D721Med (cell line): ENCODE measurements around the gene USP48.
"Not testable (repeated sequence)": the region's sequence is repeated elsewhere in the genome, so short reads cannot be mapped to it uniquely, and the experiment has no call there.

Source experiments
- DNase-seq: peaks from one replicate; pipeline ENCODE4 v3.0.0; 2011; ENCODE audit warnings: low spot score; ENCODE audit not compliant: insufficient read length
- FAIRE-seq: peaks from 2 replicates; lab custom pipeline; 2011; peaks lifted over from hg19 to GRCh38; lab: Jason Lieb, UNC
- TF ChIP-seq, protein P1 (sequence below): IDR thresholded peaks from 2 replicates; pipeline ENCODE4 v1.5.1; 2012; ENCODE audit warnings: mild to moderate bottlenecking, control low read depth; ENCODE audit not compliant: insufficient read depth; ENCODE audit errors: missing control alignments

USP48 gene

DNA sequence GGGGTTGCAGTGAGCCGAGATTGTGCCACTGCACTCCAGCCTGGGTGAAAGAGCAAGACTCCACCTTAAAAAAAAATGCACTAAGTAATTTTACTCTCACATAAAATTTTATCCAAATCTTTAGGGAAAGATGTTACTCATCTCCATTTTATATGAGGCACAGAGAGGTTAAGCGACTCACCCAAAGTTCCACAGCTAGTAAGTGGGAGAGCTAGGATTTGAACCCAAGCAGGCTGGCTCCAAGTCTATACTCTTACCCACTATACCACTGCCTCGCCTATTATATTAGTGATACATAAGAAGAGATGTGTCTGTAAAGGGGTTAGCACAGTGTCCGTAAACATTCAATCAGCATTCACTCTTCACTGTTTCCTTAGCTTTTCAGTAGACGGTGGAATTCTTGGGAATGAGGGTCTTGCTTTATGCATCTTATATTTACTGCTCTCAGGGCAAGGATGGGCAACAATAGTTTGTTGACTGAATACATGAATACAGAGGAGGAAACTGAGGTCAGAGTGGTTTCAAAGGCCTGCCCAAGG lies 44.3 kb upstream of the USP48 start:
- TF ChIP-seq, protein P1, sequence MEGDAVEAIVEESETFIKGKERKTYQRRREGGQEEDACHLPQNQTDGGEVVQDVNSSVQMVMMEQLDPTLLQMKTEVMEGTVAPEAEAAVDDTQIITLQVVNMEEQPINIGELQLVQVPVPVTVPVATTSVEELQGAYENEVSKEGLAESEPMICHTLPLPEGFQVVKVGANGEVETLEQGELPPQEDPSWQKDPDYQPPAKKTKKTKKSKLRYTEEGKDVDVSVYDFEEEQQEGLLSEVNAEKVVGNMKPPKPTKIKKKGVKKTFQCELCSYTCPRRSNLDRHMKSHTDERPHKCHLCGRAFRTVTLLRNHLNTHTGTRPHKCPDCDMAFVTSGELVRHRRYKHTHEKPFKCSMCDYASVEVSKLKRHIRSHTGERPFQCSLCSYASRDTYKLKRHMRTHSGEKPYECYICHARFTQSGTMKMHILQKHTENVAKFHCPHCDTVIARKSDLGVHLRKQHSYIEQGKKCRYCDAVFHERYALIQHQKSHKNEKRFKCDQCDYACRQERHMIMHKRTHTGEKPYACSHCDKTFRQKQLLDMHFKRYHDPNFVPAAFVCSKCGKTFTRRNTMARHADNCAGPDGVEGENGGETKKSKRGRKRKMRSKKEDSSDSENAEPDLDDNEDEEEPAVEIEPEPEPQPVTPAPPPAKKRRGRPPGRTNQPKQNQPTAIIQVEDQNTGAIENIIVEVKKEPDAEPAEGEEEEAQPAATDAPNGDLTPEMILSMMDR: no peak
- DNase-seq (no peak), FAIRE-seq (no peak)

DNA sequence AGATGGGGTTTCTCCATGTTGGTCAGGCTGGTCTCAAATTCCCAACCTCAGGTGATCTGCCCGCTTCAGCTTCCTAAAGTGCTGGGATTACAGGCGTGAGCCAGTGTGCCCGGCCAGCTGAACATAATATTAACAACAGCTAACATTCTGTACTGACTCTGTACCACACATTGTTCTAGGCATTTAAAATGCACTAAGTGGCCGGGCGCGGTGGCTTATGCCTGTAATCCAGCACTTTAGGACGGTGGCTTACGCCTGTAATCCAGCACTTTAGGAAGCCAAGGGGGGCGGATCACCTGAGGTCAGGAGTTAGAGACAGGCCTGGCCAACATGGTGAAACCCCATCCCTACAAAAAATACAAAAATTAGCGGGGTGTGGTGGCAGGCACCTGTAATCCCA lies 43.7 kb upstream of the USP48 start:
- DNase-seq, FAIRE-seq: not testable (repeated sequence)

DNA sequence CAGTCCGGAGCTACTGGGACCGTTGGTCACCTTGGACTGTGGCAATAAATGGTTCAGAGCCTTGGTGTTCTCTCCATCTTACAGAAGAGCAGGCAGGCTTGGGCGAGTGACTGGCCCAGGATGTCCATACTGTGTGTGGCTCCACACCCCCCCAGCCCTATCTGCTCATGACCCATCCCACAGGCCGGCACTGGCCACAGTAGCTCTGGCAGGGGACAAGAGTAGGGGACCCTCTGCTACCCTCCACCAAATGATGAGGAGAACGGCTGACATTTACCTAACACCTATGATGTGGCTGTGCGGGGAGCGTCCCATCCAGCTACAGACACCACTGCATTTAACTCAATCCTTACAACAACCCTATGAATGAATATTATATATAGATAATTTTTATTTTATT lies 42.4 kb upstream of the USP48 start:
- TF ChIP-seq, protein P1: no peak
- DNase-seq (no peak), FAIRE-seq (no peak)

DNA sequence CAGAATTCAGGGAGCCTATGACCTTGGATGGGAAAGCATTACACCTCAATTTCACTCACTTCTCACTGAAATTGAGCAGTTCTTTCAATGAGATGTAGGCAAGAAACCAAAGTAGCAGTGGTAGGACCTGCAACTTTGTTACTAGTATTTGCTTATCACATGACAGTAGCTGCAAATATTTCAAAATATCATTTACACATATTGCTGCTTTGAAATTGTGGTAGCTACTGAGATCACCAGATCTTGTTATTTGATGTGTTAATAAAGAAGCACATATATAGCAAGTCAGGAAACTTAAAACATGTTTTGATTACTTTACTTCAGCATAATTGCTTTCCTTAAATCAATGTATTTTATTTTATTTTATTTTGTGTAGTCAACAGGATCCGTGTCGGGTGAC lies 42.0 kb upstream of the USP48 start:
- TF ChIP-seq, protein P1: no peak
- FAIRE-seq (no peak), DNase-seq (no peak)

DNA sequence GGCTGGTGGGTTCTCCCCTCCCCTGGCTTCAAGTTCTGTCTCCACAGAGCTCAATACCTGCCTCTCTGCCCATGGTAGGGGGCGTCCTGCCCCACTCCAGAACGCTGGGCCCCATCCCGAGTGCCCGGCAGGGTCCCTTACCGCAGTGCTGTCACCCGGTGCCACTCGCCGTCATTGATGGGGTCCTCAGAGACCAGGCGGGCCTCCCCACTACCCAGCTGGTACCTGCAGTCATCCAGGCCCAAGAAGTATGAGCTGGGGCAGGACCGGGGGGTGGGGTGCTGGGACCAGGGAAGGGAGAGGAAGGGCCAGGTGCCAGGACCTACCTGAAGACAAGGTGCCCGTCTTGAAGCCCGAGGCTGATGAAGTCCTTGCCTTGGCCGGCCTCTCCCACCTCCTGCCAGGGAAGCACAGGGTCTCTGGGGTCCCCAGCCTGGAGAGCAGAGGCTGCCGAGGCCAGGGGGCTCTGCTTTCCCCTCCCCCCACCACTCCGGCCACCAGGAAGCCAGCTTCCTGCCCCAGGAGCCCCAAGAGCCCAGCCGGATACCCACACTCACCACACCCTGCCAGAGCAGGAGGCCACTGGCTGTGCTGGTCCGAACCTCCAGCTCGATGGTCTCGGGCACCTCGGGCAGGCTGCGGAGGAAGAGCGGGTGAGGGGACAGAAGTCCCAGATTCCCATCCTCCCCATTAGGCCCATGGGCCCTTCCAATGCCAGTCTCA lies 41.2 kb upstream of the USP48 start:
- TF ChIP-seq, protein P1: no peak
- no peak for DNase-seq
- FAIRE-seq: no peak

DNA sequence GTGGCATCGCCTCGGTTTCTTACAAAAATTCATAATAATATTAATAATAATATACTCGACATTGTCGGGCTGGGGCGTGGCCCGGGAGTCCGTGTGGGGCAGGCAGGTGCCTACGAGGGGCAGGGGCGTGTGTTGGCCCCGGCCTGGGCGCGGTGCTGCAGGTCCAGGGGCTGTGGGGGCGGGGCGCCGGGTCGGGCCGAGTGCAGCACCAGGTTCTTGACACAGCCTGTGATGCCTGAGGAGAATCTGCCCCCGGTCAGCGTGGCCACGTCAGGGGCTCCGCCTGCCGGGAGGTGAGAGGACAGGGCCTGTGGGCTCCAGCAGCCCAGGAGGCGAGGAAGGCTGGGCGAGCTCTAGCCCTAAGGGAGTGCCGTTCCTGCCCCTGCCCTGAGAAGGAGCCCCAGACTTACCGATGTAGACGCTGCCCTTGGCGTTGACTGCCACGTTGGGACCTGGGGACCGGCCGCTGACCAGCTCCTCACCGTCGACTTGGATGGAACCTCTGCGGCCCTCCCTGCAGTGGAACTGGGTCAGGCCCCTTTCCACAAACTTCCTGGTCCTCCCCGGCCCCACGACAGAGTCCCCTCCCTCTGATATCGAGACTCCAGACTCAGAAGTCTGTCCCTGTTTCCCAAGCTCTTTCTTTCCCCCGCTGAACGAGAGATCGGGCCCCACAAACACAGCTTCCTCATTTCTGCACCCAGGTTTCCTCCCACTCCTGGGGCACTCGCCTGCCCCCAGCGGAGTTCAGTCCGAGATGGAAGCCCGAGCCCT lies 40.4 kb upstream of the USP48 start:
- DNase-seq (no peak), FAIRE-seq (no peak)

DNA sequence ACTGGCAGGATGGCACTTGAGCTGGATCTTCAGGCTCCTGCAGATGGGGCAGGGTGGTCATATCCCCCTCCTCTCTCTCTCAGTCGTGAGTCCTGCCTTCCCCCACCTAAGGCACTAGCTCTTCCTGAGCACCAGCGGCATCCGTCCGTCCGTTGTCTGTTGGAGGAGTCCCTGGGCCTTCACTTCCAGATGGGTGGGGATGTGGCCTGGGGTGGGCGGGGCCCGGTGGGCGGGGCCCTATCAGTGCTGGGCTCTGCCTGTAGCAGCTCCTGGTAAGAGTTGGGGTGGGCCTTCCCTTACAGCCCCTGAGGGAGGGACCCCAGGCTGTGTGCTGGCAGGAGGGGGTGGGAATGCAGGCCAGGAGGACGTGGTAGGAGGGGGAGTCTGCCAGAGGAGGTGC lies 39.4 kb upstream of the USP48 start:
- no peak for DNase-seq
- no peak for FAIRE-seq
- TF ChIP-seq, protein P1: no peak

More for the DNA sequence above, 40.4 kb upstream of the USP48 start:
- TF ChIP-seq, protein P1: no peak
